GM23248 (cell line): Measurements from ENCODE around the gene PKHD1.

Source experiments
- EZH2 ChIP-seq: fragments of 200-600 bp; sonication (generic); IDR thresholded peaks from 2 replicates; pipeline ENCODE4 v1.6.1; 2018; ENCODE audit warnings: antibody characterized with exemption, mild to moderate bottlenecking; ENCODE audit not compliant: insufficient read depth, poor library complexity, severe bottlenecking
- EZH2phosphoT487 ChIP-seq: fragments of 200-600 bp; sonication (generic); IDR thresholded peaks from 2 replicates; pipeline ENCODE4 v1.6.1; 2018; ENCODE audit warnings: antibody characterized with exemption, moderate library complexity, mild to moderate bottlenecking, low read depth; ENCODE audit not compliant: insufficient read depth

- TF ChIP-seq EZH2phosphoT487 = no peak
- no peak for TF ChIP-seq EZH2
Observed at GRCh38 chr6:51571168-51571567, 516.2 kb downstream of the PKHD1 start.
